Psoas muscle (tissue), 8 donors: ENCODE data around the gene MRPS11. TPM values are rescaled to one million over a fixed set of nuclear protein-coding genes. Genes with fewer than 3 reads are reported as not detected.

ENCODE experiments used
- ATAC-seq, 4 donors: fragments of 200-7000 bp; cut with Tn5 transposase; one replicate each; pipeline ENCODE4 v1.9.1; 2020; ENCODE audit warnings: moderate library complexity in 3 of 4, mild to moderate bottlenecking in 2 of 4
- DNase-seq, 2 donors: peaks; one replicate each; pipeline ENCODE4 v3.0.0-alpha.2; 2020
- H3K27ac ChIP-seq: fragments of 200-600 bp; one replicate; pipeline ENCODE4 v1.8.0; 2022
- H3K27me3 ChIP-seq, 3 donors: fragments of 200-600 bp in 1 of 3; one replicate each; pipeline versions ENCODE4 v1.6.1 to v1.8.0; 2013 to 2022; ENCODE audit warnings: low read length in 2 of 3, mild to moderate bottlenecking in 2 of 3, moderate library complexity in 1 of 3; ENCODE audit not compliant: insufficient read depth in 3 of 3
- H3K36me3 ChIP-seq, 2 donors: fragments of 200-600 bp in 1 of 2; one replicate each; pipeline versions ENCODE4 v1.6.1 to v1.8.0; 2013 to 2022; ENCODE audit warnings: low read depth in 1 of 2, mild to moderate bottlenecking in 1 of 2, moderate library complexity in 1 of 2; ENCODE audit not compliant: insufficient read depth in 1 of 2
- H3K4me1 ChIP-seq: fragments of 200-600 bp; one replicate; pipeline ENCODE4 v1.8.0; 2022
- H3K4me3 ChIP-seq: fragments of 200-600 bp; one replicate; pipeline ENCODE4 v1.8.0; 2022; ENCODE audit warnings: mild to moderate bottlenecking
- H3K9me3 ChIP-seq: fragments of 200-600 bp; one replicate; pipeline ENCODE4 v1.8.0; 2022
- CTCF ChIP-seq: fragments of 200-600 bp; IDR thresholded peaks from one replicate; pipeline ENCODE4 v1.8.0; 2022; ENCODE audit warnings: antibody characterized with exemption
- WGBS, 3 donors: extraction: QIAGEN DNeasy Blood & Tissue Kit; methylation state at CpG; one replicate each; pipeline versions ENCODE4 v1.1.6 to v1.1.7; 2013; 5-methylcytosine and 5-hydroxymethylcytosine counted together
- intact Hi-C, 2 donors: fragments of 100-400 bp; cut with DNase I; formaldehyde crosslinking; loops; one replicate each; pipeline versions ENCODE4 v1.11.0 to v1.14.2; 2022
- long read RNA-seq, 2 donors: library from polyadenylated mRNA; unstranded; transcript quantifications; one replicate each; pipeline ENCODE4 v2.0.0, GENCODE V29; 2021
- polyA plus RNA-seq, 3 donors: library from polyadenylated mRNA; stranded (reverse); fragments of 200-250 nt; gene quantifications; one replicate each; pipeline ENCODE4 v1.2.3, GENCODE V29; 2013
- total RNA-seq, 4 donors: library from RNA; stranded (reverse); fragmentation: NEBNext Ultra II Directional in 2 of 4; extraction: Animal tissue kit (Norgen Biotek cat#: 25700) in 2 of 4; gene quantifications; one replicate each; pipeline versions ENCODE4 v1.2.1 to v1.2.4, GENCODE V29; 2021 to 2023
- donor health status: healthy with polysubstance abuse.
- donor health status: DM: no; HTN: no; CAD: no; lungs with moderate emphysema.
- donor health status: Bipolar disorder and iron deficiency.
- donor health status: healthy.
- donor health status: DM: yes; HTN: yes; CAD: no.
- donor health status: DM: no; HTN: no; CAD: no.
- donor health status: DM: no; HTN: no; CAD: no.
- donor health status: DM: yes; HTN: yes; CAD: no.

The MRPS11 gene
- 10 to 100 TPM; 48.4 to 62.2 (median 54.5) TPM for total RNA-seq
- polyA plus RNA-seq, result 100 to 1,000 TPM in 1 of 3 donors, 10 to 100 TPM in 2; 62.3 to 129 (median 73.7) TPM
- long read RNA-seq, donor 1, transcript MRPS11-201 (6 exons, 3,644 nt), result major isoform, 11 of 18 reads
- long read RNA-seq, donor 1, partial matches to known transcripts, result 0 of 18 reads
- long read RNA-seq, donor 1, other reads (novel, unspliced or antisense), result 6 of 18 reads
- long read RNA-seq, donor 2, transcript MRPS11-201 (6 exons, 3,644 nt), result major isoform, 17 of 27 reads
- long read RNA-seq, donor 2, partial matches to known transcripts, result 0 of 27 reads
- long read RNA-seq, donor 2, other reads (novel, unspliced or antisense), result 8 of 27 reads

- intact Hi-C loops, result loop anchor here in 1 of 2 donors (5.0 kb wide), 1 partner anchor 150 kb away; no protein-coding TSS in a partner anchor
- peaks cover 9 to 67% of the 10 kb centered on the region in 2 donors for H3K36me3 ChIP-seq
- peak; percentile 92 to 95 for DNase-seq
These were observed at the start of gene MRPS11, which contains the start of gene MRPL46 for GRCh38 chr15:88467073-88467934. TSS of gene MRPS11 (plus strand) at chr15:88467708. CDS start at chr15:88467718, 10 bp downstream. TSS of gene MRPL46 (minus strand) at chr15:88467388. CDS start at chr15:88467377, 11 bp downstream.

GRCh38 chr15:88419830-88420229 is 47.7 kb upstream of the MRPS11 start:
- H3K27me3 ChIP-seq, result peaks cover 0 to 3% (median 0%) of the 10 kb centered on the region in 3 donors
- DNase-seq, result no peak
- WGBS, 3 donors, result 59 to 73% (median 67%) methylated on average over 3 of the region's 3 CpGs

More at GRCh38 chr15:88467073-88467934, at the start of gene MRPS11, which contains the start of gene MRPL46:
- H3K9me3 ChIP-seq, result no peaks in the 10 kb centered on the region
- peak; percentile 97 to 98 (median 98) for ATAC-seq
- peaks cover 23% of the 10 kb centered on the region for H3K4me1 ChIP-seq
- peak within 1 kb of the TSS; percentile 95 for H3K4me3 ChIP-seq
- 0% methylated on average over 54 to 55 of the region's 55 CpGs for WGBS, 3 donors
- no peaks in the 10 kb centered on the region for H3K27me3 ChIP-seq
- peak within 1 kb of the TSS; percentile 99 for H3K27ac ChIP-seq
- no peak for TF ChIP-seq CTCF

DNA sequence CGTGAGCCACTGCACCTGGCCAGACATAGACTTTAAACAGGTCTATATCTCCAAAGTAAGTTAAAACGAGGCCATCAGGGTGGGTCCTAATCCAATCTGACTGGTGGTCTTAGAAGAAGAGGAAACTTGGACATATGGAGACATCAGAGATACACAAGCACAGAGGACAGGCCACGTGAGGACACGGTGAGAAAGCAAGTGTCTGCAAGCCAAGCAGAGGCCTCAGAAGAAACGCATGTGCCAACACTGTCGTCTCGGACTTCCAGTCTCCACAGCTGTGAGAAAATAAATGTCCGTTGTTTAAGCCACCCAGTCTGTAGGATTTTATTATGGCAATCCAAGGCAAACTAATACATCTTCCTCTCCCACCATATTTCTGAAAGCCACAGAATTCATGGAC is 44.2 kb upstream of the MRPS11 start:
- H3K9me3 ChIP-seq, result no peaks in the 10 kb centered on the region
- intact Hi-C loops, result no loop called here
- DNase-seq, result no peak
- no peak overlapping the region for H3K27ac ChIP-seq
- no peak overlapping the region for H3K4me3 ChIP-seq
- WGBS, 3 donors, result 41 to 51% (median 50%) methylated on average over 8 of the region's 8 CpGs
- no peak for TF ChIP-seq CTCF
- H3K36me3 ChIP-seq, result no peaks in the 10 kb centered on the region
- no peak for ATAC-seq
- H3K4me1 ChIP-seq, result no peaks in the 10 kb centered on the region
- H3K27me3 ChIP-seq, result peaks cover 0 to 4% (median 3%) of the 10 kb centered on the region in 3 donors

More at GRCh38 chr15:88419830-88420229, 47.7 kb upstream of the MRPS11 start:
- H3K4me3 ChIP-seq, result no peak overlapping the region
- intact Hi-C loops, result no loop called here
- no peak for ATAC-seq
- no peak for TF ChIP-seq CTCF
- no peaks in the 10 kb centered on the region for H3K4me1 ChIP-seq
- no peaks in the 10 kb centered on the region for H3K9me3 ChIP-seq
- no peaks in the 10 kb centered on the region for H3K36me3 ChIP-seq
- no peak overlapping the region for H3K27ac ChIP-seq

DNA sequence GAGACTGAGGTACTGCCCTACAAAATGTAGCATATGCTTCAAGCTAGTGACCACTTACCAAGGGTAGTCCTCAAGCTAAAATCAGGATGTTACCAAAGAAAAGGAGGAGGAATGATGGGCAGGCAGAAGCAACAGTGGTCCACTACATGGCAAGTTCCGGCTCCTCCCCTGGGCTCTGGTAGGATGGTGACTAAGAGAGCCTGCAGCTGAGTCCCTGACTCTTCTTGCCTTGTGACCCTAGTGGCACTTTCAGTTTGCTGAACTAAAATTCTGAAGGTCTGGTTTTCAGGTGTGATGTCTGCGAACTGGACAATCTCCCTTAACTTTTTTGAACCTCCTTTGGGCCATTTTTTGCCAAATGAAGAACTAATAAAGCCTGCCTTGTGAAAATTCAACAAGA is 41.2 kb upstream of the MRPS11 start:
- H3K27me3 ChIP-seq, result peaks cover 0 to 6% (median 1%) of the 10 kb centered on the region in 3 donors
- H3K27ac ChIP-seq, result no peak overlapping the region
- intact Hi-C loops, result no loop called here
- DNase-seq (no peak), ATAC-seq (no peak)
- no peaks in the 10 kb centered on the region for H3K9me3 ChIP-seq
- no peak for TF ChIP-seq CTCF
- WGBS, 3 donors, result 65 to 93% (median 79%) methylated on average over 2 of the region's 2 CpGs
- H3K4me1 ChIP-seq, result no peaks in the 10 kb centered on the region
- H3K36me3 ChIP-seq, result no peaks in the 10 kb centered on the region
- no peak overlapping the region for H3K4me3 ChIP-seq
